Panc1 (cell line): ENCODE data around the gene USP9X. TPM values are rescaled to one million over a fixed set of nuclear protein-coding genes. Genes with fewer than 3 reads are reported as not detected.

Experiments
- ATAC-seq: fragments of 200-7000 bp; cut with Tn5 transposase; 2 replicates; pipeline ENCODE4 v1.9.1; 2020; ENCODE audit warnings: mild to moderate bottlenecking, moderate library complexity
- BruUV-seq: library from RNA; stranded (reverse); fragments of 400-500 nt; replicated peaks from 2 replicates; lab custom pipeline; 2021; lab: Mats Ljungman, UMichigan
- CTCF ChIA-PET: fragments of 300-600 bp; sonication (Branson Sonifier 250); formaldehyde crosslinking; loops from one replicate; lab custom pipeline; 2022; ENCODE audit warnings: antibody characterized with exemption; lab: Charles Lee
- POLR2A ChIA-PET: fragments of 300-600 bp; sonication (Branson Sonifier 250); formaldehyde crosslinking; loops from one replicate; lab custom pipeline; 2022; ENCODE audit warnings: antibody characterized with exemption; lab: Charles Lee
- DNase-seq: peaks from one replicate; pipeline ENCODE4 v3.0.0-alpha.2; 2010; ENCODE audit warnings: low read depth, low spot score
- H3K27ac ChIP-seq: 2 replicates; pipeline ENCODE4 v1.5.1; 2011; ENCODE audit warnings: mild to moderate bottlenecking, low read length, inconsistent platforms
- H3K27me3 ChIP-seq: fragments of 200-500 bp; sonication (Bioruptor generic); 2 replicates; pipeline ENCODE4 v1.6.0; 2014; ENCODE audit warnings: low read length, inconsistent platforms; ENCODE audit not compliant: control insufficient read depth, insufficient read depth
- H3K36me3 ChIP-seq: fragments of 200-500 bp; sonication (Bioruptor generic); 2 replicates; pipeline ENCODE4 v1.5.1; 2014; ENCODE audit warnings: inconsistent platforms, mild to moderate bottlenecking, low read length, moderate library complexity; ENCODE audit not compliant: control insufficient read depth, insufficient read depth
- H3K4me1 ChIP-seq: 2 replicates; pipeline ENCODE4 v1.5.1; 2011; ENCODE audit warnings: inconsistent platforms, mild to moderate bottlenecking, low read length, moderate library complexity; ENCODE audit not compliant: control insufficient read depth, insufficient read depth
- H3K4me3 ChIP-seq, 2 experiments: 2 replicates each; pipeline ENCODE4 v1.5.1; 2011 to 2012; ENCODE audit warnings: low read depth in 2 of 2, low read length in 2 of 2, mild to moderate bottlenecking in 2 of 2, inconsistent platforms in 1 of 2, moderate library complexity in 1 of 2
- H3K9me3 ChIP-seq: fragments of 200-500 bp; sonication (Bioruptor generic); 2 replicates; pipeline ENCODE4 v1.5.1; 2014; ENCODE audit warnings: low read depth, mild to moderate bottlenecking, inconsistent platforms, low read length, moderate library complexity; ENCODE audit not compliant: control insufficient read depth, insufficient read depth
- POLR2AphosphoS5 ChIP-seq: IDR thresholded peaks from 2 replicates; pipeline ENCODE4 v1.6.1; 2012; ENCODE audit warnings: mild to moderate bottlenecking, low read depth, low read length, moderate library complexity
- SIN3A ChIP-seq: IDR thresholded peaks from 2 replicates; pipeline ENCODE4 v1.6.1; 2012; ENCODE audit warnings: low read depth, mild to moderate bottlenecking, low read length, moderate library complexity, borderline replicate concordance; ENCODE audit not compliant: insufficient read depth
- TCF7L2 ChIP-seq: IDR thresholded peaks from 2 replicates; pipeline ENCODE4 v1.6.1; 2011; ENCODE audit warnings: mild to moderate bottlenecking, low read depth, low read length, inconsistent platforms
- in situ Hi-C: cut with HindIII; loops from 2 replicates; pipeline ENCODE4 v1.10.0; 2016; ENCODE audit warnings: low sequenced_read_pairs, low pct_unique_long_range_greater_than_20kb
- intact Hi-C: fragments of 100-400 bp; cut with micrococcal nuclease; formaldehyde crosslinking; loops from one replicate; pipeline ENCODE4 v1.10.0; 2022; ENCODE audit not compliant: unreplicated experiment
- total RNA-seq: library from RNA; stranded (reverse); gene quantifications from one replicate; pipeline ENCODE4 v1.2.1, GENCODE V29; 2021; ENCODE audit not compliant: unreplicated experiment
- TF ChIP-seq, protein P1 (sequence below), 2 experiments: IDR thresholded peaks; 2 replicates each; pipeline ENCODE4 v1.6.1; 2011 to 2012; ENCODE audit warnings: low read depth in 2 of 2, control low read depth in 1 of 2, low read length in 1 of 2, mild to moderate bottlenecking in 1 of 2, moderate library complexity in 1 of 2; ENCODE audit not compliant: insufficient read depth in 1 of 2
- TF ChIP-seq, protein P2 (sequence below): fragments of 450-650 bp; IDR thresholded peaks from 2 replicates; pipeline ENCODE4 v1.5.1; 2017; ENCODE audit warnings: mild to moderate bottlenecking

USP9X gene
- total RNA-seq, 1 experiment from 2014 or later = 44.4 TPM

DNA sequence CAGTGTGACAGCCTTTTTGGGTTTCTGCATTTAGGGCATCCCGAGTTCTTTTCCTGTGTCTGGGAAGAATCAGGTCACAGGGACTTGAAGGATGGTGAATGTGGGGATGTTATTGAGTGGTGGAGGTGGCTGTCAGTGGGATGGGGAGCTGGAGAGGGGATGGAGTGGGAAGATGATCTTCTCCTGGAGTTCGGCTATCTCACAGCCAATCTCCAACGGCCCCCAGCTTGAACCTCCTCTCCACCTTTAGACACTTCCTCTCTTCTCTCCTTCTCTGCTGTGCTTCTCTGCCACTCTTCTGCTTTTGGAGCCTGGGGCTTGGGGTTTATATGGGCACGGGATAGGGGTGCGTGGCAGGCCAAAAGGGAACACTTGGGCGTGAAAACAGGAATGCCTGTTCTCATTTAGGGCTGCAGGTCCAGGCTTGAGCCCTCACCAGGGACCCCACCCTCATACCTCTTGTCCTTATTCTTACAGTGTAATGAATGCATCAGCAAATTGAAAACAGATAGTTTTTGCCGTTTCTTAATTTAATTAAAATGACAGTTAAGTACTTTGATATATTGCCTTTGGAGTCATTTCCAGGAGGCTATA, 37.5 kb downstream of the USP9X start:
- BruUV-seq = no TSS peak

DNA sequence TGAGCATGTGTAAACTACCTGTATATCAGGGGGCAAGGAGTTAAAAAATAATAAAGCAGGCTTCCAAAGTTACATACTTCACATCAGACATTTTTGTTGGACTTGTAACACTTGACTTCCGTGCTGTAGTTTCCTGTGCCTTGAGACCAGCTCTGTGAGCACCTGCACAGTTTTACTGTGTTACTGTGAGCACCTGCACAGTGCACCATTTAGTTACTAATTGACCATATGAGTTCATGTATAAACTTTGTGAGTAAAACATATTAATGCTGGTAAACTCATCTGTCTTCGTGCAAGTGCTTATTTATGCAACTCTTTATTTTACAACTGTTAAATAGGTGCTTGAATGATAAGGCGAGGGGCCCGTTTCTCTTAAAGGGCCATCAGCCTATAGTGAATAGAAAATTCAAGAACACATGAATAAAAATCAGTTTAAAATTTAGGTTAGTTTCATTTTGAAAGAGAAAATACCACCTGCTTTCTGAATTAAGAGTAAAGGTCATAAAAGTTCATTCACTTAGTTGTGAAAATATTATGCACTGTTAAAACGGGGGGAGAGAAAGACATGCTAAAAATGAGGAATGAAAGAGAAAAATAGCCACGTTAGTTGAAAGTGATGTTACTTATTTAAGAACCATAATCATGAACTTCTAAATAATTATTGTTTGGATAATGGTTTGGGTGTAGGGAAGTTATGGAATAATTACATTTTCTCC, 42.4 kb downstream of the USP9X start:
- 0 out of 2 replicates have a peak, but pooled peaks cover 4% of the 10 kb centered on the region for H3K36me3 ChIP-seq
- no peak for TF ChIP-seq POLR2AphosphoS5
- no peak for TF ChIP-seq TCF7L2
- TF ChIP-seq SIN3A = no peak
- TF ChIP-seq, protein P1, sequence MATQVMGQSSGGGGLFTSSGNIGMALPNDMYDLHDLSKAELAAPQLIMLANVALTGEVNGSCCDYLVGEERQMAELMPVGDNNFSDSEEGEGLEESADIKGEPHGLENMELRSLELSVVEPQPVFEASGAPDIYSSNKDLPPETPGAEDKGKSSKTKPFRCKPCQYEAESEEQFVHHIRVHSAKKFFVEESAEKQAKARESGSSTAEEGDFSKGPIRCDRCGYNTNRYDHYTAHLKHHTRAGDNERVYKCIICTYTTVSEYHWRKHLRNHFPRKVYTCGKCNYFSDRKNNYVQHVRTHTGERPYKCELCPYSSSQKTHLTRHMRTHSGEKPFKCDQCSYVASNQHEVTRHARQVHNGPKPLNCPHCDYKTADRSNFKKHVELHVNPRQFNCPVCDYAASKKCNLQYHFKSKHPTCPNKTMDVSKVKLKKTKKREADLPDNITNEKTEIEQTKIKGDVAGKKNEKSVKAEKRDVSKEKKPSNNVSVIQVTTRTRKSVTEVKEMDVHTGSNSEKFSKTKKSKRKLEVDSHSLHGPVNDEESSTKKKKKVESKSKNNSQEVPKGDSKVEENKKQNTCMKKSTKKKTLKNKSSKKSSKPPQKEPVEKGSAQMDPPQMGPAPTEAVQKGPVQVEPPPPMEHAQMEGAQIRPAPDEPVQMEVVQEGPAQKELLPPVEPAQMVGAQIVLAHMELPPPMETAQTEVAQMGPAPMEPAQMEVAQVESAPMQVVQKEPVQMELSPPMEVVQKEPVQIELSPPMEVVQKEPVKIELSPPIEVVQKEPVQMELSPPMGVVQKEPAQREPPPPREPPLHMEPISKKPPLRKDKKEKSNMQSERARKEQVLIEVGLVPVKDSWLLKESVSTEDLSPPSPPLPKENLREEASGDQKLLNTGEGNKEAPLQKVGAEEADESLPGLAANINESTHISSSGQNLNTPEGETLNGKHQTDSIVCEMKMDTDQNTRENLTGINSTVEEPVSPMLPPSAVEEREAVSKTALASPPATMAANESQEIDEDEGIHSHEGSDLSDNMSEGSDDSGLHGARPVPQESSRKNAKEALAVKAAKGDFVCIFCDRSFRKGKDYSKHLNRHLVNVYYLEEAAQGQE (IDR thresholded peaks at IDR 0.05; ENCODE audit: insufficient read depth in 1 of 2, low read depth in 2 of 2, low read length in 1 of 2) = no peak
- TF ChIP-seq, protein P2, sequence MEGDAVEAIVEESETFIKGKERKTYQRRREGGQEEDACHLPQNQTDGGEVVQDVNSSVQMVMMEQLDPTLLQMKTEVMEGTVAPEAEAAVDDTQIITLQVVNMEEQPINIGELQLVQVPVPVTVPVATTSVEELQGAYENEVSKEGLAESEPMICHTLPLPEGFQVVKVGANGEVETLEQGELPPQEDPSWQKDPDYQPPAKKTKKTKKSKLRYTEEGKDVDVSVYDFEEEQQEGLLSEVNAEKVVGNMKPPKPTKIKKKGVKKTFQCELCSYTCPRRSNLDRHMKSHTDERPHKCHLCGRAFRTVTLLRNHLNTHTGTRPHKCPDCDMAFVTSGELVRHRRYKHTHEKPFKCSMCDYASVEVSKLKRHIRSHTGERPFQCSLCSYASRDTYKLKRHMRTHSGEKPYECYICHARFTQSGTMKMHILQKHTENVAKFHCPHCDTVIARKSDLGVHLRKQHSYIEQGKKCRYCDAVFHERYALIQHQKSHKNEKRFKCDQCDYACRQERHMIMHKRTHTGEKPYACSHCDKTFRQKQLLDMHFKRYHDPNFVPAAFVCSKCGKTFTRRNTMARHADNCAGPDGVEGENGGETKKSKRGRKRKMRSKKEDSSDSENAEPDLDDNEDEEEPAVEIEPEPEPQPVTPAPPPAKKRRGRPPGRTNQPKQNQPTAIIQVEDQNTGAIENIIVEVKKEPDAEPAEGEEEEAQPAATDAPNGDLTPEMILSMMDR = no peak
- CTCF ChIA-PET = no interaction called here
- no peaks in the 10 kb centered on the region for H3K4me1 ChIP-seq
- no peak overlapping the region for H3K4me3 ChIP-seq
- intact Hi-C loops = no loop called here
- H3K27me3 ChIP-seq = no peaks in the 10 kb centered on the region
- no peak for ATAC-seq
- POLR2A ChIA-PET = no interaction called here
- DNase-seq = no peak
- no peak overlapping the region for H3K27ac ChIP-seq
- in situ Hi-C loops = no loop called here
- no peaks in the 10 kb centered on the region for H3K9me3 ChIP-seq
- no TSS peak for BruUV-seq

More for the DNA sequence above, 37.5 kb downstream of the USP9X start:
- no peaks in the 10 kb centered on the region for H3K9me3 ChIP-seq
- ChIA-PET POLR2A (no interaction called here), CTCF (no interaction called here)
- DNase-seq = no peak
- ATAC-seq = no peak
- TF ChIP-seq, protein P1 (IDR thresholded peaks at IDR 0.05; ENCODE audit: insufficient read depth in 1 of 2, low read depth in 2 of 2, low read length in 1 of 2) = no peak
- TF ChIP-seq, protein P2 = no peak
- no peak for TF ChIP-seq TCF7L2
- TF ChIP-seq SIN3A = no peak
- TF ChIP-seq POLR2AphosphoS5 = no peak
- no peak overlapping the region for H3K27ac ChIP-seq
- H3K4me1 ChIP-seq = no peaks in the 10 kb centered on the region
- H3K36me3 ChIP-seq = no peaks in the 10 kb centered on the region
- no peaks in the 10 kb centered on the region for H3K27me3 ChIP-seq
- in situ Hi-C loops = no loop called here
- H3K4me3 ChIP-seq = no peak overlapping the region
- intact Hi-C loops = no loop called here
